Prostate gland (tissue), 2 donors: ENCODE data around the gene BASP1. TPM values are rescaled to one million over a fixed set of nuclear protein-coding genes. Genes with fewer than 3 reads are reported as not detected.

ENCODE experiments used
- DNase-seq: peaks from one replicate; pipeline ENCODE4 v3.0.0-alpha.2; 2019; ENCODE audit warnings: low spot score
- H3K27ac ChIP-seq, 2 donors: fragments of 200-600 bp; sonication (generic); 2 replicates each; pipeline ENCODE4 v1.5.1; 2017 to 2019
- H3K27me3 ChIP-seq: fragments of 200-600 bp; sonication (generic); replicated peaks from 2 replicates; pipeline ENCODE4 v1.5.1; 2019; ENCODE audit not compliant: insufficient read depth
- H3K36me3 ChIP-seq, 2 donors: fragments of 200-600 bp; sonication (generic); 1 replicate in 1 of 2; 2 replicates in 1 of 2; pipeline versions ENCODE4 v1.5.1 to v1.8.1; 2017 to 2019
- H3K4me1 ChIP-seq: fragments of 200-600 bp; sonication (generic); replicated peaks from 2 replicates; pipeline ENCODE4 v1.5.1; 2019
- H3K4me3 ChIP-seq, 2 donors: fragments of 200-600 bp; sonication (generic); 2 replicates each; pipeline ENCODE4 v1.5.1; 2017 to 2019
- H3K9me3 ChIP-seq: fragments of 200-600 bp; sonication (generic); 2 replicates; pipeline ENCODE4 v1.5.1; 2017
- CTCF ChIP-seq, 4 experiments: fragments of 200-600 bp in 2 of 4; fragments of 450-650 bp in 2 of 4; sonication (generic) in 2 of 4; IDR thresholded peaks; 1 replicate in 3 of 4; 2 replicates in 1 of 4; pipeline ENCODE4 v1.5.1; 2016 to 2019; ENCODE audit warnings: antibody characterized with exemption in 4 of 4, mild to moderate bottlenecking in 2 of 4, moderate library complexity in 2 of 4
- POLR2A ChIP-seq: fragments of 450-650 bp; IDR thresholded peaks from one replicate; pipeline ENCODE4 v1.6.1; 2016; ENCODE audit warnings: antibody characterized with exemption, mild to moderate bottlenecking
- POLR2AphosphoS5 ChIP-seq: sonication (generic); formaldehyde crosslinking; IDR thresholded peaks from one replicate; pipeline ENCODE4 v1.6.1; 2017; ENCODE audit warnings: antibody characterized with exemption
- WGBS: methylation state at CpG from one replicate; pipeline ENCODE4 v1.1.5; 2018; 5-methylcytosine and 5-hydroxymethylcytosine counted together
- intact Hi-C: fragments of 100-400 bp; cut with DNase I; formaldehyde crosslinking; loops from one replicate; pipeline ENCODE4 v1.14.2; 2022
- total RNA-seq, 2 donors: library from RNA; depleted of rRNA; stranded (reverse); fragments of >200 nt; gene quantifications; one replicate each; pipeline ENCODE4 v1.1.0, GENCODE V29; 2016

The BASP1 gene
- total RNA-seq, 2 donors from 2014 or later: 142 to 346 TPM

DNA sequence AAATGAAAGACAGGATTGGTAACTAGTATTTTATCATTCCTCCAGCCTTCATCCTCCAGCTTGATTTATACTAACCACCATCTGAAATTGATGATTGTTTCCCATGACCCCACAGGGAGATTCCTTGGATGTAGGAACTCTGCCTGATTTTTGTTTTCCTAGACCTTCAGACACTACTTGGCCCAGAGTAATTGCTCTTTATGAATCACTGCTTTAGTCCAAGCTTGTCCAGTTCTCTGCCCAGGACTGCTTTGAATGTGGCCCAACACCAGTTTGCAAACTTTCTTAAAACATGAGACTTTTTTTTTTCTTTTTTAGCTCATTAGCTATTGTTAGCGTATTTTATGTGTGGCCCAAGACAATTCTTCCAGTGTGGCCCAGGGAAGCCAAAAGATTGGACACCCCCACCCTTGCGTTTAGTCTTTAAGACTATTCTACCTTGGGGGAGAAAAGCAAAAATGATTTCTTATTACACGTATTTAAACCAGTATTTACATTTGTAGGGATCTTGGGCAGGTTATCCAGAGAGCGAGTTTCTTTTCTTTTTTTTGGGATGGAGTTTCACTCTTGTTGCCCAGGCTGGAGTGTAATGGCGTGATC is 18.4 kb downstream of the BASP1 start:
- WGBS: 93% methylated on average over 5 of the region's 5 CpGs
- Histone ChIP-seq H3K27ac (no peak overlapping the region), H3K36me3 (no peaks in the 10 kb centered on the region), H3K27me3 (no peaks in the 10 kb centered on the region), H3K4me1 (no peaks in the 10 kb centered on the region), H3K4me3 (no peak overlapping the region), H3K9me3 (no peaks in the 10 kb centered on the region)
- DNase-seq: no peak
- intact Hi-C loops: no loop called here
- no peak for TF ChIP-seq CTCF (IDR thresholded peaks at IDR 0.05)
- no peak for TF ChIP-seq POLR2AphosphoS5
- no peak for TF ChIP-seq POLR2A

- TF ChIP-seq POLR2AphosphoS5: no peak
- TF ChIP-seq POLR2A: no peak
- TF ChIP-seq CTCF (IDR thresholded peaks at IDR 0.05): no peak
- H3K4me1 ChIP-seq: no peaks in the 10 kb centered on the region
- WGBS: 64% methylated on average over 6 of the region's 6 CpGs
- intact Hi-C loops: no loop called here
- H3K9me3 ChIP-seq: no peaks in the 10 kb centered on the region
- H3K27me3 ChIP-seq: no peaks in the 10 kb centered on the region
- H3K4me3 ChIP-seq: no peak overlapping the region
- DNase-seq: no peak
- H3K27ac ChIP-seq: no peak overlapping the region
- H3K36me3 ChIP-seq: no peaks in the 10 kb centered on the region
Measured at GRCh38 chr5:17238521-17239041, 21.1 kb downstream of the BASP1 start.

DNA sequence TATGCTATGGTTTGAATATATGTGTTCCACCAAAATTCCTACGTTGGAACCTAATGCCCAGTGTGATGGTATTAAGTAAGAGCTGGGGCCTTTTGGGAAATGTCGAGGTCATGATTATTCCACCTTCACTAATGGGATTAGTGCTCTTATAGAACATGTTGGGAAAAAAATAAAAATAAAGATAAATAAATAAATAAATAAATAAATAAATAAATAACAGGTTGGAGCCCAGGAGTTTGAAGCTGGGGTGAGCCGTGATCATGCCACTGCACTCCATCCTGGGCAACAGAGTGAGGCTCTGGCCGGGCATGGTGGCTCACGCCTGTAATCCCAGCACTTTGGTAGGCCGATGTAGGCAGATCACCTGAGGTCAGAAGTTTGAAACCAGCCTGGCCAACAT is 22.5 kb downstream of the BASP1 start:
- 98% methylated on average over 6 of the region's 6 CpGs for WGBS
- no peak overlapping the region for H3K4me3 ChIP-seq
- H3K4me1 ChIP-seq: no peaks in the 10 kb centered on the region
- intact Hi-C loops: no loop called here
- no peak for DNase-seq
- TF ChIP-seq CTCF (IDR thresholded peaks at IDR 0.05): no peak
- no peak for TF ChIP-seq POLR2A
- TF ChIP-seq POLR2AphosphoS5: no peak
- no peaks in the 10 kb centered on the region for H3K9me3 ChIP-seq
- no peak overlapping the region for H3K27ac ChIP-seq
- no peaks in the 10 kb centered on the region for H3K36me3 ChIP-seq
- H3K27me3 ChIP-seq: no peaks in the 10 kb centered on the region

DNA sequence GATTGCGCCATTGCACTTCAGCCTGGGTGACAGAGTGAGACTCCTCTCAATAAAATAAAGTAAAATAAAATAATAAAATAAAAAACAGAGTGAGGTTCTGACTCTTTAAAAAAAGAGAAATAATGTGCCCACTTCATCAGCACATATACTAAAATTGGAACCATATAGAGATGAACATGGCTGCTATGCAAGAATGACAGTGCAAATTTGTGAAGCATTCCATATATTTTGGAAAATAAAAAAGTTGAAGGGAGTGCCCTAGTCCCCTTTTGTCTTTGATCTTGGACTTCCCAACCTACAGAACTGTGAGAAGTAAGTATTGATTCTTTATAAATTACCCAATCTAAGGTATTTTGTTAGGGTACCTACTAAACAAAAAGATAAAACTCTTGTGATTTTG is 23.1 kb downstream of the BASP1 start:
- Histone ChIP-seq H3K27me3 (no peaks in the 10 kb centered on the region), H3K4me1 (no peaks in the 10 kb centered on the region), H3K4me3 (no peak overlapping the region), H3K27ac (no peak overlapping the region), H3K36me3 (no peaks in the 10 kb centered on the region), H3K9me3 (no peaks in the 10 kb centered on the region)
- WGBS: 91% methylated on average over 1 of the region's 1 CpG
- no peak for TF ChIP-seq POLR2AphosphoS5
- TF ChIP-seq POLR2A: no peak
- TF ChIP-seq CTCF (IDR thresholded peaks at IDR 0.05): no peak
- DNase-seq: no peak
- intact Hi-C loops: no loop called here

GRCh38 chr5:17241635-17242034 is 24.2 kb downstream of the BASP1 start:
- Histone ChIP-seq H3K27me3 (no peaks in the 10 kb centered on the region), H3K36me3 (no peaks in the 10 kb centered on the region), H3K27ac (no peak overlapping the region), H3K4me1 (no peaks in the 10 kb centered on the region), H3K9me3 (no peaks in the 10 kb centered on the region), H3K4me3 (no peak overlapping the region)
- 50% methylated on average over 7 of the region's 7 CpGs for WGBS
- intact Hi-C loops: no loop called here
- no peak for DNase-seq
- TF ChIP-seq POLR2A (no peak), CTCF (IDR thresholded peaks at IDR 0.05) (no peak), POLR2AphosphoS5 (no peak)
